ENCODE measurements around the gene ACTR10. TPM values are rescaled to one million over a fixed set of nuclear protein-coding genes. Genes with fewer than 3 reads are reported as not detected.

ACTR10 gene
- total and polyA plus RNA-seq, 2 donors (not counting 1 experiment from before 2014, with no cell fraction given): 28.7 to 40.6 TPM

GRCh38 chr14:58189176-58189575 is 10.8 kb upstream of the ACTR10 start:
- CTCF ChIA-PET: no interaction called here
- no peak overlapping the region for H3K27ac ChIP-seq (ENCODE audit: low read length in 2 of 2)
- no peaks in the 10 kb centered on the region for H3K4me1 Mint-ChIP-seq
- H3K9me3 Mint-ChIP-seq (ENCODE audit: insufficient read depth): no peaks in the 10 kb centered on the region
- ATAC-seq (ENCODE audit: low read depth) (no peak), DNase-seq (no peak)
- intact Hi-C loops (cut with micrococcal nuclease): no loop called here
- H3K4me2 ChIP-seq (replicated peaks; ENCODE audit: low read depth, low read length, poor library complexity, severe bottlenecking): no peak overlapping the region
- no peak overlapping the region for H3K4me3 ChIP-seq (ENCODE audit: control extremely low read depth in 1 of 5, extremely low read depth in 1 of 5, insufficient read depth in 1 of 5, low read depth in 2 of 5, low read length in 4 of 5)
- H3K27me3 ChIP-seq (replicated peaks in 1 of 4; ENCODE audit: control extremely low read depth in 1 of 4, control insufficient read depth in 3 of 4, insufficient read depth in 4 of 4, low read length in 3 of 4): peaks cover 0 to 3% (median 1%) of the 10 kb centered on the region in 4 experiments
- H3K9me3 ChIP-seq (ENCODE audit: control extremely low read depth in 1 of 3, control insufficient read depth in 2 of 3, insufficient read depth in 1 of 3, low read length in 2 of 3): no peaks in the 10 kb centered on the region
- no peaks in the 10 kb centered on the region for H3K36me3 ChIP-seq (replicated peaks in 1 of 2; ENCODE audit: control extremely low read depth in 1 of 2, control insufficient read depth in 1 of 2, extremely low read depth in 1 of 2, insufficient read depth in 2 of 2, low read length in 1 of 2)
- no peak overlapping the region for H2AFZ ChIP-seq (ENCODE audit: insufficient read depth, low read depth, low read length, poor library complexity, severe bottlenecking)
- H3K79me2 ChIP-seq (ENCODE audit: control insufficient read depth, insufficient read depth, low read length): no peaks in the 10 kb centered on the region
- TF ChIP-seq CTCF (IDR thresholded peaks at IDR 0.05) (no peak), EZH2 (IDR thresholded peaks at IDR 0.05; ENCODE audit: borderline replicate concordance, insufficient read depth, low read depth, low read length, poor library complexity, severe bottlenecking) (no peak)
- WGBS (ENCODE audit: insufficient coverage): no CpG with 5 or more reads among the region's 2 CpGs
- peaks cover 38% of the 10 kb centered on the region for H3K27me3 Mint-ChIP-seq
- no peaks in the 10 kb centered on the region for H3K4me1 ChIP-seq (ENCODE audit: control insufficient read depth in 2 of 2, insufficient read depth in 2 of 2, low read length in 2 of 2)
- no peak overlapping the region for H3K9ac ChIP-seq (ENCODE audit: low read length)
- POLR2A ChIA-PET: no interaction called here
- no peaks in the 10 kb centered on the region for H4K20me1 ChIP-seq (ENCODE audit: control insufficient read depth, insufficient read depth, low read length, poor library complexity, severe bottlenecking)
- no peak overlapping the region for H3K4me3 Mint-ChIP-seq
- no peak overlapping the region for H3K27ac Mint-ChIP-seq

GRCh38 chr14:58191763-58192601 is 8.0 kb upstream of the ACTR10 start:
- H3K27me3 Mint-ChIP-seq: peaks cover 30% of the 10 kb centered on the region
- POLR2A ChIA-PET: no interaction called here
- CTCF ChIA-PET: no interaction called here

More at GRCh38 chr14:58191763-58192601, 8.0 kb upstream of the ACTR10 start:
- Histone ChIP-seq H3K36me3 (replicated peaks in 1 of 2; ENCODE audit: control extremely low read depth in 1 of 2, control insufficient read depth in 1 of 2, extremely low read depth in 1 of 2, insufficient read depth in 2 of 2, low read length in 1 of 2) (no peaks in the 10 kb centered on the region), H3K9ac (ENCODE audit: low read length) (no peak overlapping the region), H4K20me1 (ENCODE audit: control insufficient read depth, insufficient read depth, low read length, poor library complexity, severe bottlenecking) (no peaks in the 10 kb centered on the region), H3K27ac (ENCODE audit: low read length in 2 of 2) (no peak overlapping the region), H3K4me3 (ENCODE audit: control extremely low read depth in 1 of 5, extremely low read depth in 1 of 5, insufficient read depth in 1 of 5, low read depth in 2 of 5, low read length in 4 of 5) (no peak overlapping the region), H2AFZ (ENCODE audit: insufficient read depth, low read depth, low read length, poor library complexity, severe bottlenecking) (peak overlapping the region; percentile 1), H3K9me3 (ENCODE audit: control extremely low read depth in 1 of 3, control insufficient read depth in 2 of 3, insufficient read depth in 1 of 3, low read length in 2 of 3) (peaks cover 0 to 2% (median 0%) of the 10 kb centered on the region in 3 donors), H3K4me2 (replicated peaks; ENCODE audit: low read depth, low read length, poor library complexity, severe bottlenecking) (no peak overlapping the region), H3K79me2 (ENCODE audit: control insufficient read depth, insufficient read depth, low read length) (no peaks in the 10 kb centered on the region), H3K27me3 (replicated peaks in 1 of 4; ENCODE audit: control extremely low read depth in 1 of 4, control insufficient read depth in 3 of 4, insufficient read depth in 4 of 4, low read length in 3 of 4) (peaks cover 0 to 10% (median 5%) of the 10 kb centered on the region in 4 experiments), H3K4me1 (ENCODE audit: control insufficient read depth in 2 of 2, insufficient read depth in 2 of 2, low read length in 2 of 2) (no peaks in the 10 kb centered on the region)
- intact Hi-C loops (cut with micrococcal nuclease): no loop called here
- DNase-seq (no peak), ATAC-seq (ENCODE audit: low read depth) (no peak)
- Mint-ChIP-seq H3K9me3 (ENCODE audit: insufficient read depth) (no peaks in the 10 kb centered on the region), H3K4me3 (no peak overlapping the region), H3K27ac (no peak overlapping the region), H3K4me1 (no peaks in the 10 kb centered on the region)
- 84% methylated on average over 2 of the region's 3 CpGs for WGBS (ENCODE audit: insufficient coverage)
- no peak for TF ChIP-seq EZH2 (IDR thresholded peaks at IDR 0.05; ENCODE audit: borderline replicate concordance, insufficient read depth, low read depth, low read length, poor library complexity, severe bottlenecking)
- no peak for TF ChIP-seq CTCF (IDR thresholded peaks at IDR 0.05)

Data from B cell (primary cell).